ENCODE results near the gene LSP1.
A peak's percentile ranks its signal among the peaks of the same experiment; 100 is the strongest.

Gene LSP1

GRCh38 chr11:1830322-1831223 lies 22.3 kb upstream of the LSP1 start:
- no peaks in the 10 kb centered on the region for H3K9me3 ChIP-seq
- H3K36me3 ChIP-seq, result no peaks in the 10 kb centered on the region
- no peaks in the 10 kb centered on the region; the same call in 1 of the 2 replicates for H3K27me3 ChIP-seq
- no peak for DNase-seq
- no peak for TF ChIP-seq CTCF (IDR thresholded peaks at IDR 0.05; ENCODE audit: low read depth, low read length)
- no peak overlapping the region for H3K4me3 ChIP-seq (ENCODE audit: low read depth, low read length)
- peaks cover 10% of the 10 kb centered on the region for H3K4me1 ChIP-seq

GRCh38 chr11:1831338-1832210 lies 21.3 kb upstream of the LSP1 start:
- no peaks in the 10 kb centered on the region for H3K36me3 ChIP-seq
- peaks cover 10% of the 10 kb centered on the region for H3K4me1 ChIP-seq
- no peak for DNase-seq
- no peaks in the 10 kb centered on the region for H3K9me3 ChIP-seq
- no peaks in the 10 kb centered on the region; the same call in 1 of the 2 replicates for H3K27me3 ChIP-seq
- H3K4me3 ChIP-seq (ENCODE audit: low read depth, low read length), result no peak overlapping the region
- TF ChIP-seq CTCF (IDR thresholded peaks at IDR 0.05; ENCODE audit: low read depth, low read length), result no peak

- Histone ChIP-seq H3K9me3 (no peaks in the 10 kb centered on the region), H3K27me3 (no peaks in the 10 kb centered on the region; the same call in 1 of the 2 replicates), H3K36me3 (no peaks in the 10 kb centered on the region), H3K4me3 (ENCODE audit: low read depth, low read length) (no peak overlapping the region), H3K4me1 (peaks cover 3% of the 10 kb centered on the region; the same call in 1 of the 2 replicates)
- DNase-seq, result peak; percentile 69
- peak; percentile 65 for TF ChIP-seq CTCF (IDR thresholded peaks at IDR 0.05; ENCODE audit: low read depth, low read length)
Measured at GRCh38 chr11:1832211-1832919, 20.5 kb upstream of the LSP1 start.

- TF ChIP-seq CTCF (IDR thresholded peaks at IDR 0.05; ENCODE audit: low read depth, low read length), result no peak
- DNase-seq, result no peak
- Histone ChIP-seq H3K27me3 (no peaks in the 10 kb centered on the region; the same call in 1 of the 2 replicates), H3K9me3 (no peaks in the 10 kb centered on the region), H3K4me1 (no peaks in the 10 kb centered on the region; the same call in 1 of the 2 replicates), H3K36me3 (no peaks in the 10 kb centered on the region), H3K4me3 (ENCODE audit: low read depth, low read length) (no peak overlapping the region)
Measured at GRCh38 chr11:1832920-1833295, 20.0 kb upstream of the LSP1 start.

GRCh38 chr11:1834062-1834610 lies 18.7 kb upstream of the LSP1 start:
- DNase-seq, result no peak
- H3K36me3 ChIP-seq, result no peaks in the 10 kb centered on the region
- H3K9me3 ChIP-seq, result no peaks in the 10 kb centered on the region
- no peaks in the 10 kb centered on the region; the same call in 1 of the 2 replicates for H3K4me1 ChIP-seq
- H3K27me3 ChIP-seq, result no peaks in the 10 kb centered on the region
- TF ChIP-seq CTCF (IDR thresholded peaks at IDR 0.05; ENCODE audit: low read depth, low read length), result no peak
- no peak overlapping the region for H3K4me3 ChIP-seq (ENCODE audit: low read depth, low read length)
